ENCODE results near the gene DCAKD. TPM values are rescaled to one million over a fixed set of nuclear protein-coding genes. Genes with fewer than 3 reads are reported as not detected.

DCAKD gene
- total and polyA plus RNA-seq, 7 donors: 6.4 to 14.2 (median 10.3) TPM

- TF ChIP-seq CTCF (IDR thresholded peaks at IDR 0.05): no peak
- DNase-seq (peak in 1 of 2 donors; percentile 57), ATAC-seq (peak; percentile 60 to 79 (median 76))
- Histone ChIP-seq H3K4me1 (peaks cover 44% of the 10 kb centered on the region), H3K9me3 (no peaks in the 10 kb centered on the region), H3K4me3 (peak overlapping the region; percentile 15), H3K36me3 (ENCODE audit: insufficient read depth in 1 of 2, low read depth in 1 of 2) (peaks cover 14 to 98% of the 10 kb centered on the region in 2 donors), H3K27ac (peak overlapping the region; percentile 77), H3K27me3 (ENCODE audit: insufficient read depth in 3 of 3, low read length in 2 of 3) (no peaks in the 10 kb centered on the region)
- intact Hi-C loops (cut with DNase I): no loop called here
- WGBS, 3 donors: 20 to 34% (median 25%) methylated on average over 3 of the region's 3 CpGs
These were observed 36.1 kb upstream of the DCAKD start for GRCh38 chr17:45087504-45087975.

- no peaks in the 10 kb centered on the region for H3K27me3 ChIP-seq (ENCODE audit: insufficient read depth in 3 of 3, low read length in 2 of 3)
- peak overlapping the region; percentile 77 for H3K27ac ChIP-seq
- peaks cover 17 to 99% of the 10 kb centered on the region in 2 donors for H3K36me3 ChIP-seq (ENCODE audit: insufficient read depth in 1 of 2, low read depth in 1 of 2)
- intact Hi-C loops (cut with DNase I): no loop called here
- no peak for TF ChIP-seq CTCF (IDR thresholded peaks at IDR 0.05)
- H3K4me3 ChIP-seq: no peak overlapping the region
- DNase-seq (no peak), ATAC-seq (peak in 3 of 4 donors; percentile 3 to 21 (median 11))
- peaks cover 38% of the 10 kb centered on the region for H3K4me1 ChIP-seq
- 77 to 93% (median 78%) methylated on average over 6 of the region's 6 CpGs for WGBS, 3 donors
- H3K9me3 ChIP-seq: no peaks in the 10 kb centered on the region
These were observed 35.6 kb upstream of the DCAKD start for GRCh38 chr17:45086865-45087503.

GRCh38 chr17:45086391-45086790 lies 35.0 kb upstream of the DCAKD start:
- no peak for DNase-seq
- intact Hi-C loops (cut with DNase I): no loop called here
- no peak for TF ChIP-seq CTCF (IDR thresholded peaks at IDR 0.05)
- Histone ChIP-seq H3K4me3 (no peak overlapping the region), H3K27ac (peak overlapping the region; percentile 77), H3K4me1 (peaks cover 32% of the 10 kb centered on the region), H3K9me3 (no peaks in the 10 kb centered on the region), H3K36me3 (ENCODE audit: insufficient read depth in 1 of 2, low read depth in 1 of 2) (peaks cover 21 to 99% of the 10 kb centered on the region in 2 donors), H3K27me3 (ENCODE audit: insufficient read depth in 3 of 3, low read length in 2 of 3) (no peaks in the 10 kb centered on the region)
- ATAC-seq: no peak
- WGBS, 3 donors: 77 to 91% (median 80%) methylated on average over 4 of the region's 4 CpGs

GRCh38 chr17:45081047-45081703 lies 29.7 kb upstream of the DCAKD start:
- Histone ChIP-seq H3K27me3 (ENCODE audit: insufficient read depth in 3 of 3, low read length in 2 of 3) (no peaks in the 10 kb centered on the region), H3K9me3 (no peaks in the 10 kb centered on the region), H3K4me1 (peaks cover 17% of the 10 kb centered on the region), H3K36me3 (ENCODE audit: insufficient read depth in 1 of 2, low read depth in 1 of 2) (peaks cover 10 to 69% of the 10 kb centered on the region in 2 donors), H3K4me3 (no peak overlapping the region), H3K27ac (peak overlapping the region; percentile 3)
- ATAC-seq: no peak
- TF ChIP-seq CTCF (IDR thresholded peaks at IDR 0.05): no peak
- intact Hi-C loops (cut with DNase I): no loop called here
- WGBS, 3 donors: 67 to 85% (median 76%) methylated on average over 6 of the region's 6 CpGs
- DNase-seq: no peak
